GM12878 (cell line): ENCODE data around the gene MARF1. TPM values are rescaled to one million over a fixed set of nuclear protein-coding genes. Genes with fewer than 3 reads are reported as not detected.

Experiments
- ATAC-seq: fragments of 200-7000 bp; cut with Tn5 transposase; 3 replicates; pipeline ENCODE4 v1.9.1; 2020; ENCODE audit warnings: mild to moderate bottlenecking, moderate library complexity
- BruUV-seq: library from RNA; stranded (reverse); fragments of 400-500 nt; replicated peaks from 2 replicates; lab custom pipeline; 2021; lab: Mats Ljungman, UMichigan
- CTCF ChIA-PET: fragments of 300-600 bp; sonication (Branson Sonifier 250); formaldehyde crosslinking; extraction: SDS; loops from one replicate; lab custom pipeline; 2021; ENCODE audit warnings: inconsistent platforms; lab: Yijun Ruan, JAX
- POLR2A ChIA-PET: fragments of 350-600 bp; formaldehyde crosslinking; extraction: SDS; loops from one replicate; lab custom pipeline; 2021; ENCODE audit warnings: inconsistent platforms; lab: Charles Lee
- RAD21 ChIA-PET: fragments of 300-600 bp; sonication (Branson Sonifier 250); formaldehyde crosslinking; loops from one replicate; lab custom pipeline; 2023; ENCODE audit warnings: antibody characterized with exemption; ENCODE audit not compliant: unreplicated experiment; lab: Charles Lee
- SMC1A ChIA-PET: fragments of 300-600 bp; sonication (Branson Sonifier 250); formaldehyde crosslinking; loops from one replicate; lab custom pipeline; 2023; ENCODE audit not compliant: unreplicated experiment, uncharacterized antibody; lab: Charles Lee
- DNase-seq: peaks from one replicate; pipeline ENCODE4 v3.0.0-alpha.2; 2011; ENCODE audit warnings: low read depth, low spot score
- FAIRE-seq: peaks from 3 replicates; lab custom pipeline; 2011; peaks lifted over from hg19 to GRCh38; lab: Jason Lieb, UNC
- H2AFZ ChIP-seq: 2 replicates; pipeline ENCODE4 v1.6.0; 2011; ENCODE audit warnings: low read depth, low read length, control low read depth; ENCODE audit not compliant: control insufficient read depth
- H3K27ac ChIP-seq: 2 replicates; pipeline ENCODE4 v1.5.1; 2011; ENCODE audit warnings: control low read depth; ENCODE audit not compliant: control insufficient read depth, insufficient read depth
- H3K27me3 ChIP-seq, 2 experiments: replicated peaks in 1 of 2; 2 replicates each; pipeline versions ENCODE4 v1.6.0 to v1.6.1; 2011; ENCODE audit warnings: low read length in 1 of 2; ENCODE audit not compliant: control insufficient read depth in 2 of 2, insufficient read depth in 2 of 2
- H3K36me3 ChIP-seq, 2 experiments: 2 replicates each; pipeline ENCODE4 v1.5.1; 2011; ENCODE audit warnings: low read length in 1 of 2; ENCODE audit not compliant: control insufficient read depth in 2 of 2, insufficient read depth in 2 of 2
- H3K4me1 ChIP-seq: 2 replicates; pipeline ENCODE4 v1.6.1; 2011; ENCODE audit warnings: mild to moderate bottlenecking, low read length, moderate library complexity, mixed read lengths; ENCODE audit not compliant: control insufficient read depth, insufficient read depth
- H3K4me2 ChIP-seq: 2 replicates; pipeline ENCODE4 v1.6.0; 2011; ENCODE audit warnings: control low read depth; ENCODE audit not compliant: control insufficient read depth, insufficient read depth
- H3K4me3 ChIP-seq: fragments of 200-600 bp; sonication (generic); 2 replicates; pipeline ENCODE4 v1.5.1; 2016
- H3K79me2 ChIP-seq: 2 replicates; pipeline ENCODE4 v1.6.0; 2011; ENCODE audit warnings: low read length; ENCODE audit not compliant: control insufficient read depth, insufficient read depth
- H3K9ac ChIP-seq: 2 replicates; pipeline ENCODE4 v1.8.0; 2011; ENCODE audit warnings: low read length, control low read depth, mixed read lengths; ENCODE audit not compliant: control insufficient read depth, insufficient read depth
- H3K9me3 ChIP-seq: replicated peaks from 3 replicates; pipeline ENCODE4 v1.5.1; 2011; ENCODE audit warnings: mild to moderate bottlenecking, low read length; ENCODE audit not compliant: control insufficient read depth, insufficient read depth
- H4K20me1 ChIP-seq: 2 replicates; pipeline ENCODE4 v1.6.0; 2011; ENCODE audit not compliant: control insufficient read depth, insufficient read depth
- CHD2 ChIP-seq: IDR thresholded peaks from 2 replicates; pipeline ENCODE4 v1.6.1; 2011; ENCODE audit warnings: low read depth, low read length, improper control_type of control experiment, borderline replicate concordance
- CREB1 ChIP-seq: IDR thresholded peaks from 2 replicates; pipeline ENCODE4 v1.6.1; 2012; ENCODE audit warnings: low read depth, mild to moderate bottlenecking, inconsistent platforms
- JUNB ChIP-seq: IDR thresholded peaks from 2 replicates; pipeline ENCODE4 v1.6.1; 2016; ENCODE audit warnings: antibody characterized with exemption, mild to moderate bottlenecking
- JUND ChIP-seq: IDR thresholded peaks from 2 replicates; pipeline ENCODE4 v1.6.1; 2012; ENCODE audit warnings: low read depth, mild to moderate bottlenecking, low read length, improper control_type of control experiment, moderate library complexity
- MTA3 ChIP-seq: IDR thresholded peaks from 2 replicates; pipeline ENCODE4 v1.6.1; 2012; ENCODE audit warnings: low read length, inconsistent platforms, borderline replicate concordance
- MYC ChIP-seq: IDR thresholded peaks from 2 replicates; pipeline ENCODE4 v1.6.1; 2011; ENCODE audit warnings: mild to moderate bottlenecking, low read length, moderate library complexity, inconsistent platforms; ENCODE audit not compliant: insufficient read depth, insufficient replicate concordance, insufficient read length, severe bottlenecking
- NFXL1 ChIP-seq: fragments of 450-650 bp; IDR thresholded peaks from 2 replicates; pipeline ENCODE4 v1.6.1; 2017; ENCODE audit warnings: antibody characterized with exemption, mild to moderate bottlenecking, borderline replicate concordance
- NFYA ChIP-seq: IDR thresholded peaks from 2 replicates; pipeline ENCODE4 v1.6.1; 2011; ENCODE audit warnings: low read depth, mild to moderate bottlenecking, low read length, improper control_type of control experiment, borderline replicate concordance
- PBX3 ChIP-seq: IDR thresholded peaks from 2 replicates; pipeline ENCODE4 v1.6.1; 2011; ENCODE audit warnings: mild to moderate bottlenecking, low read depth, low read length, moderate library complexity; ENCODE audit not compliant: insufficient replicate concordance
- RFX5 ChIP-seq: IDR thresholded peaks from 2 replicates; pipeline ENCODE4 v1.6.1; 2011; ENCODE audit warnings: low read depth, low read length, improper control_type of control experiment
- SMARCA5 ChIP-seq: fragments of 450-650 bp; IDR thresholded peaks from 2 replicates; pipeline ENCODE4 v1.6.1; 2017; ENCODE audit warnings: mild to moderate bottlenecking
- WRNIP1 ChIP-seq: IDR thresholded peaks from 2 replicates; pipeline ENCODE4 v1.6.1; 2011; ENCODE audit warnings: low read depth, low read length, improper control_type of control experiment, borderline replicate concordance
- ZBTB33 ChIP-seq: fragments of 450-650 bp; IDR thresholded peaks from 2 replicates; pipeline ENCODE4 v1.6.1; 2017; ENCODE audit warnings: mild to moderate bottlenecking
- WGBS: methylation state at CpG from one replicate; pipeline ENCODE4 v1.1.6; 2016; ENCODE audit warnings: low lambda C conversion rate; ENCODE audit not compliant: insufficient replicate concordance, insufficient coverage; ENCODE audit errors: missing lambda C conversion rate; 5-methylcytosine and 5-hydroxymethylcytosine counted together
- in situ Hi-C: fragments of 300-500 bp; cut with MboI; formaldehyde crosslinking; loops from 9 replicates; pipeline ENCODE4 v1.14.3; 2018; ENCODE audit warnings: mixed read lengths
- intact Hi-C: fragments of 100-400 bp; cut with micrococcal nuclease; formaldehyde crosslinking; loops from one replicate; pipeline ENCODE4 v1.14.2; 2022; ENCODE audit not compliant: unreplicated experiment
- polyA plus RNA-seq, 11 experiments: library from polyadenylated mRNA; depleted of rRNA in 4 of 11; unstranded in 6 of 11; stranded (reverse) in 5 of 11; fragments of >200 nt; fragmentation: Nextera tagmentation in 4 of 11; fragmentation: Illumina TruSeq in 1 of 11; extraction: Ambion mirVana in 4 of 11; extraction: Trizol in 1 of 11; gene quantifications; 1 replicate in 1 of 11; 2 replicates in 10 of 11; pipeline versions ENCODE4 v1.2.1 to v1.2.3, GENCODE V29; 2011 to 2016; ENCODE audit warnings: inconsistent platforms in 2 of 11, missing spikeins in 2 of 11, low read depth in 1 of 11
- total RNA-seq, 4 experiments: library from RNA; depleted of rRNA in 3 of 4; stranded (reverse); fragments of >200 nt in 3 of 4; fragmentation: Illumina TruSeq in 1 of 4; extraction: Trizol in 1 of 4; gene quantifications; 2 replicates each; pipeline versions ENCODE4 v1.2.1 to v1.2.3, GENCODE V29; 2013 to 2021

Gene MARF1
- total and polyA plus RNA-seq, 10 of the 15 experiments (the other 5 are each of a cell fraction or from before 2014, with no cell fraction given): 4.5 to 40.1 (median 14.0) TPM

- no peak for TF ChIP-seq WRNIP1
- no peak for TF ChIP-seq CREB1
- TF ChIP-seq MTA3: no peak
- no peak overlapping the region for H3K4me3 ChIP-seq
- H3K36me3 ChIP-seq: peaks cover 29 to 38% of the 10 kb centered on the region in 2 experiments
- RAD21 ChIA-PET: no interaction called here
- CTCF ChIA-PET: no interaction called here
- H3K9ac ChIP-seq: no peak overlapping the region
- H3K4me2 ChIP-seq: no peak overlapping the region
- H3K27ac ChIP-seq: no peak overlapping the region
- no peaks in the 10 kb centered on the region for H3K4me1 ChIP-seq
- no peaks in the 10 kb centered on the region for H3K27me3 ChIP-seq
- DNase-seq (no peak), FAIRE-seq (no peak), ATAC-seq (no peak)
- SMC1A ChIA-PET: no interaction called here
- H3K79me2 ChIP-seq: peaks cover 24% of the 10 kb centered on the region
- intact Hi-C loops: no loop called here
- POLR2A ChIA-PET: interaction anchor here (0.6 to 0.7 kb wide), 2 partner anchors 15 to 103 kb away, joined by 3 read pairs; no protein-coding TSS in a partner anchor
- H4K20me1 ChIP-seq: no peaks in the 10 kb centered on the region
- H2AFZ ChIP-seq: no peak overlapping the region
- in situ Hi-C loops: no loop called here
- no peaks in the 10 kb centered on the region for H3K9me3 ChIP-seq
- BruUV-seq: no TSS peak
Measured at GRCh38 chr16:15665107-15665506, 22.2 kb upstream of the MARF1 start.

- H3K4me1 ChIP-seq: peaks cover 20% of the 10 kb centered on the region
- CTCF ChIA-PET: interaction anchor here (0.7 to 2.4 kb wide), 2 partner anchors 22 to 27 kb away, joined by 3 to 10 read pairs; no protein-coding TSS in a partner anchor
- peaks cover 3% of the 10 kb centered on the region; the same call in 1 of the 2 replicates for H4K20me1 ChIP-seq
- DNase-seq (no peak), FAIRE-seq (no peak), ATAC-seq (no peak)
- intact Hi-C loops (no loop called here), in situ Hi-C loops (no loop called here)
- no peak overlapping the region for H3K9ac ChIP-seq
- POLR2A ChIA-PET: interaction anchor here (0.6 to 1.9 kb wide), 2 partner anchors 15 to 17 kb away, joined by 3 to 5 read pairs; partner anchors contain the start of gene MARF1
- BruUV-seq: no TSS peak
- SMC1A ChIA-PET: interaction anchor here (4.1 kb wide), 1 partner anchor 16 kb away, joined by 43 read pairs; the partner anchor contains the start of gene MARF1
- no peaks in the 10 kb centered on the region for H3K27me3 ChIP-seq
- no peaks in the 10 kb centered on the region for H3K9me3 ChIP-seq
- peaks cover 67% of the 10 kb centered on the region for H3K79me2 ChIP-seq
- no peak overlapping the region for H3K27ac ChIP-seq
- RAD21 ChIA-PET: interaction anchor here (0.7 to 1.8 kb wide), 2 partner anchors 9 to 18 kb away, joined by 3 to 5 read pairs; no protein-coding TSS in a partner anchor
- H3K4me3 ChIP-seq: no peak overlapping the region
- H3K4me2 ChIP-seq: no peak overlapping the region
- peaks cover 10 to 23% of the 10 kb centered on the region in 2 experiments for H3K36me3 ChIP-seq
- no peak overlapping the region for H2AFZ ChIP-seq
- 99% methylated on average over 5 of the region's 5 CpGs for WGBS
- TF ChIP-seq RFX5 (no peak), WRNIP1 (no peak), SMARCA5 (no peak), NFYA (no peak), CHD2 (no peak), JUND (no peak), PBX3 (no peak), MYC (no peak), NFXL1 (no peak), JUNB (no peak), ZBTB33 (no peak)
Measured at GRCh38 chr16:15660203-15660601, 17.2 kb upstream of the MARF1 start.
